ENCODE results near the gene GFRA1.

GFRA1 gene

DNA sequence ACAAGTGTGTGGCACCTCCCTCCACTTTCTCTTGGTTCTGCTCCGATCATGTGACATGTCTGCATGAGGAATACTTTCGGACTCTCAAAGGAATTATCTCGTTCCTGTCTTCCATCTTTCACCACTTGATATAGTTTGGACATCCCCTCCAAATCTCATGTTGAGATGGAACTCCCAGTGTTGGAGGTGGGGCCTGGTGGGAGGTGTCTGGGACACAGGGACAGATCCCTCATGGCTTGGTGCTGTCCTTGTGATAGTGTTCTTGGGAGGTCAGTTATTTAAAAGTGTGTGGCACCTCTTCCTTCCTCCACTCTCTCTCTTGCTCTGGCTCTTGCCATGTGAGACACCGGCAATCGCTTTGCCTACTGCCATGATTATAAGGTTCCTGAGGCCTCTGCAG lies 166.4 kb downstream of the GFRA1 start:
- ATAC-seq: no peak
- H3K4me1 Mint-ChIP-seq: no peaks in the 10 kb centered on the region

DNA sequence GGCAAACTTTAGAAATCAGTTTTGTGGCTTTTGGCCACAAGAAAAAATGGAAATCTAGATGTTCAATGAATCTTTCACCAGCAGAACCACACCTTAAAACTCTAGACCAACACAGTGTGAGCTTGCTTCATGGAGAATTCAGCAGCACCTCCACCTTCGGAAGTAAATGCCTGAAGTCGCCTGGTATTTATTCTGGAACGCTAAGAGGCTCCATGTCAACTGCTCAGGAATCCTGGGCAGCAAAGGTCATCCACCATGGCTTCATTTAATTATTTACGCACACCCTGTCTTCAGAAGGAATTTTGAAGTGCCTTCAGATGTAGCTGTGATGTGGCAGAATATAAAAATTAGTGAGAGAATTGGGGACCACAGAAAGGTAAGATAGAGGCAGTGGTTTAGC lies 167.7 kb downstream of the GFRA1 start:
- Mint-ChIP-seq H3K4me3 (no peak overlapping the region), H3K4me1 (no peaks in the 10 kb centered on the region), H3K27ac (no peak overlapping the region)

More for the DNA sequence above, 166.4 kb downstream of the GFRA1 start:
- no peak for DNase-seq (ENCODE audit: low spot score in 2 of 2)
- peaks cover 10% of the 10 kb centered on the region for H3K9me3 Mint-ChIP-seq
- no peak overlapping the region for H3K4me3 Mint-ChIP-seq
- no peak overlapping the region for H3K27ac Mint-ChIP-seq
- H3K36me3 Mint-ChIP-seq: no peaks in the 10 kb centered on the region

GRCh38 chr10:116104210-116104932 lies 168.6 kb downstream of the GFRA1 start:
- H3K4me3 Mint-ChIP-seq: no peak overlapping the region
- peaks cover 14% of the 10 kb centered on the region for H3K9me3 Mint-ChIP-seq
- no peak for ATAC-seq
- H3K36me3 Mint-ChIP-seq: no peaks in the 10 kb centered on the region
- H3K27ac Mint-ChIP-seq: no peak overlapping the region
- no peaks in the 10 kb centered on the region for H3K4me1 Mint-ChIP-seq
- no peak for DNase-seq (ENCODE audit: low spot score in 2 of 2)

More for the DNA sequence above, 167.7 kb downstream of the GFRA1 start:
- no peak for ATAC-seq
- H3K36me3 Mint-ChIP-seq: no peaks in the 10 kb centered on the region
- peaks cover 14% of the 10 kb centered on the region for H3K9me3 Mint-ChIP-seq
- DNase-seq (ENCODE audit: low spot score in 2 of 2): no peak

GRCh38 chr10:116103668-116104067 lies 169.3 kb downstream of the GFRA1 start:
- Mint-ChIP-seq H3K9me3 (peaks cover 14% of the 10 kb centered on the region), H3K4me3 (no peak overlapping the region), H3K36me3 (no peaks in the 10 kb centered on the region), H3K4me1 (no peaks in the 10 kb centered on the region), H3K27ac (no peak overlapping the region)
- no peak for ATAC-seq
- DNase-seq (ENCODE audit: low spot score in 2 of 2): no peak

DNA sequence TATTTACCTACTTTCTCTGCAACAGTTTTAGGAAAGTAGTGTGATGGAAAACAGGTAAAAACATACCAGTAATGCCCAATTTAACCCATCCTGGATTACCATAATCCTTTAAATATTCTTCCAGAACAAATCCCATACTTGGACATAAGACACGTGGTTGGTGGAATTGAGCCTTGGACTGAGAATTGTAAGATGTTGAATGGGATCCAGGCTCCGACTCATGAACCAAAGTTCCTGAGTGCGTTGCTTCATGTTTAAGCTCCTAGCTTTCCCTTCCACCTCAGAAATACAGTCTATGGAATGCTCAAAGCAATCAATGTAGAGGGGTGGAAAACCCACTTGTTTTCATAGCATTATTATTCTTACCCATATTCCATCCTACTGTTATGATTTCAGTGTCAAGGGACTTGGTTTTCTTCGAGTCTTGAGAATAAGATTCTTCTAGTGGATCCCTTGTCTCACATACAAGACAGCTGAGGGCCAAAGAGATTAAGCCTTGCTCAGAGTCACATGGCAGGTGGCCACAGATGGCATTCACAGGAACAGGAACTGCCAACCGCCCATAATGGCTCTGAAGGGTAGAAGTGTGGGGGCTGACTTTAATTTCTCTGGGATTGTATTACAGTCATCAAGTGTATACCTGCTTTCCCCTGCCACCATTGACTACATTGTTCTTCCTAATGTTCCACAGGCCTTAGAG lies 171.2 kb downstream of the GFRA1 start:
- no peak overlapping the region for H3K27ac Mint-ChIP-seq
- H3K9me3 Mint-ChIP-seq: peaks cover 12% of the 10 kb centered on the region
- no peaks in the 10 kb centered on the region for H3K36me3 Mint-ChIP-seq
- DNase-seq (ENCODE audit: low spot score in 2 of 2): no peak
- ATAC-seq: no peak
- no peak overlapping the region for H3K4me3 Mint-ChIP-seq
- no peaks in the 10 kb centered on the region for H3K4me1 Mint-ChIP-seq

DNA sequence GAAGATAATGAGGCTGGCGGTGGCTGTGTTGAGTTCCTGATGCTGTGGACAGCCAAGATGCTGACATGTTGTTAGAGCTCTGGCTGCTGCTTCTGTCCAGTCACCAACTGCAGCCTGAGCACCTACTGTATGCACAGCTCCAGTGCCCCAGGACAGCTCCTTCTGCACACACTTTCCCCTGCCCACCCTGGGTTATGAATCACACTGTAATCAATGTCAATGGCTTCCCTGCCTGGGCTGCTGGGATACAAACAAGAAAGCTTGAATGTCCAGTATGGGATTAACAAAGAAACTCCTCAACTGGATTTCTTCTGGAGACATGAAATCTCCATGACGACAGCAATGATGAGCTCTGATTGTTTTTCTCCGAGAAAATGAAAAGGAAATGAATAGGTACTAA lies 172.0 kb downstream of the GFRA1 start:
- Mint-ChIP-seq H3K4me1 (no peaks in the 10 kb centered on the region), H3K9me3 (peaks cover 13% of the 10 kb centered on the region), H3K27ac (no peak overlapping the region), H3K36me3 (no peaks in the 10 kb centered on the region), H3K4me3 (no peak overlapping the region)
- DNase-seq (ENCODE audit: low spot score in 2 of 2) (no peak), ATAC-seq (no peak)

DNA sequence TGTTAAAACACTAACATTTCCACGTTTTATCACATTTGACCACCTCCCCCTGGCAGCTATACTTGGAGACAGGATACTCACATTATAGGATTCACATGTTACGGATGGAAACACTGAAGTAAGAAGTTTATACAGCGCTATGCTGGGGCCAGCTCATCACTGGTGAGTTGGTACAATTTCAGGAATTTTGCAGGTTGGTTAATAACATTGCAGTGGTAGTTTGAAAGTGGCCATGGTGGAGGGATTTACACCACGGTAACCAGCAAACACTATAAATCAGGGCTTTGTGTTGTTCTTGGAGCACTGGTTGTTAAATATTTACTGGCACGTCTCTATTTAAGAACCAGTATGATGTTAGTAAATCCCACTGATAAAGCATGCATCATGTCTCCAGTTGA lies 174.0 kb downstream of the GFRA1 start:
- H3K27ac Mint-ChIP-seq: no peak overlapping the region
- no peak for ATAC-seq
- H3K9me3 Mint-ChIP-seq: peaks cover 11% of the 10 kb centered on the region
- H3K36me3 Mint-ChIP-seq: no peaks in the 10 kb centered on the region
- no peaks in the 10 kb centered on the region for H3K4me1 Mint-ChIP-seq
- H3K4me3 Mint-ChIP-seq: no peak overlapping the region
- DNase-seq (ENCODE audit: low spot score in 2 of 2): no peak

GRCh38 chr10:116098411-116099022 lies 174.5 kb downstream of the GFRA1 start:
- no peak overlapping the region for H3K4me3 Mint-ChIP-seq
- DNase-seq (ENCODE audit: low spot score in 2 of 2): no peak
- H3K4me1 Mint-ChIP-seq: no peaks in the 10 kb centered on the region
- H3K36me3 Mint-ChIP-seq: no peaks in the 10 kb centered on the region
- no peak for ATAC-seq
- H3K27ac Mint-ChIP-seq: no peak overlapping the region
- peaks cover 11% of the 10 kb centered on the region for H3K9me3 Mint-ChIP-seq

DNA sequence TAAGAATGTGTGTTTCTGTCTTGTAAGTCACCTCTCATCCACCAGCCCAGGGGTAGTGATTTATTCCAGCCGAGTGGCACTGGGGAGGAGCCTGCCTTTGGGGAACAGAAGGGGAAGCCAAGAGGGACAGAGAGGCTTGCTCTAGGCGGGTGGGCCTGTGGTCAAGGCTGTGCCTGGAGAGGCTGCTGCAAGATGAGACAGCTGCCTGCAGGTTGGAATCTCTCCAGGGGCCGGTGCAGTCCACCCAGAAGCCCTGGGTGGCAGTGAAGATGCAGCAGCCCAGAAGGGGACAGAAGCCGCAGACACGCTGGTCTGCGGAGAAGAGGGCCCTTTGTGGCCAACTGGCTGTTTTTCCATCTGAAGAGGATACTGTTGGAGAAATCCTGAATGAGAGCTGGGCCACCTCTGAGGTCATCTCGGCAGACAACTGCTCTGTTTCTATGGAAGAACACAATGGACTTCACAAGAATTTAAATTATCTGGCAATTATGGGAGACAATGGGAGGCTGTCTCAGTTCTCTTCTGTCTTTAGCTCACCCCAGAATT lies 175.7 kb downstream of the GFRA1 start:
- Mint-ChIP-seq H3K27ac (no peak overlapping the region), H3K36me3 (no peaks in the 10 kb centered on the region), H3K4me3 (no peak overlapping the region), H3K4me1 (no peaks in the 10 kb centered on the region), H3K9me3 (peaks cover 10% of the 10 kb centered on the region)
- ATAC-seq (no peak), DNase-seq (ENCODE audit: low spot score in 2 of 2) (no peak)

GRCh38 chr10:116096526-116096925 lies 176.5 kb downstream of the GFRA1 start:
- H3K9me3 Mint-ChIP-seq: peaks cover 8% of the 10 kb centered on the region

GRCh38 chr10:116094356-116094755 lies 178.7 kb downstream of the GFRA1 start:
- Mint-ChIP-seq H3K4me1 (no peaks in the 10 kb centered on the region), H3K36me3 (no peaks in the 10 kb centered on the region), H3K27ac (no peak overlapping the region), H3K9me3 (peaks cover 6% of the 10 kb centered on the region), H3K4me3 (no peak overlapping the region)
- ATAC-seq: no peak
- DNase-seq (ENCODE audit: low spot score in 2 of 2): no peak

More at GRCh38 chr10:116096526-116096925, 176.5 kb downstream of the GFRA1 start:
- H3K27ac Mint-ChIP-seq: no peak overlapping the region
- ATAC-seq (no peak), DNase-seq (ENCODE audit: low spot score in 2 of 2) (no peak)
- no peaks in the 10 kb centered on the region for H3K4me1 Mint-ChIP-seq
- no peak overlapping the region for H3K4me3 Mint-ChIP-seq
- H3K36me3 Mint-ChIP-seq: no peaks in the 10 kb centered on the region

DNA sequence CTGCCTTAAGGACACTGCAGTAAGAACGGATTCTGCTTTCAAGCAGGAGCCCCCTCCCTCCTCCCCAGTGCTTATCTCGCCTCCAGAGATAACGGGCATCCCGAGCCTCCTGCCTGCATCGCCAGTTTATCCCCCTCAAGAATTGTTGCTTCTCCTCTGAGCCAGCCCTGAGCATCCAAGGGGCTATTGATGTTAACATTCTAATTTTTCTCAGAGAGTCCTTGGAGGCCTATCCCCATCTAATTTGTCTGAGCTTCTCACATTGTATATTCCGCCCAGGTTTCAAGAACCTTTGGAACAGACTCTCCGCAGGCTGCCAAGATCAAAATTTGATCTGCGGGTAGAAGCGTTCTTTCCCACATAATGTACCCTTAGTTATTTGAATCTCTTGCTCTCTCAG lies 180.0 kb downstream of the GFRA1 start:
- ATAC-seq (no peak), DNase-seq (ENCODE audit: low spot score in 2 of 2) (no peak)
- no peaks in the 10 kb centered on the region for H3K36me3 Mint-ChIP-seq
- no peak overlapping the region for H3K27ac Mint-ChIP-seq
- no peaks in the 10 kb centered on the region for H3K4me1 Mint-ChIP-seq
- H3K9me3 Mint-ChIP-seq: peaks cover 6% of the 10 kb centered on the region
- no peak overlapping the region for H3K4me3 Mint-ChIP-seq

GRCh38 chr10:116088985-116089384 lies 184.0 kb downstream of the GFRA1 start:
- Mint-ChIP-seq H3K4me1 (no peaks in the 10 kb centered on the region), H3K36me3 (no peaks in the 10 kb centered on the region), H3K27ac (no peak overlapping the region), H3K9me3 (peaks cover 3% of the 10 kb centered on the region), H3K4me3 (no peak overlapping the region)
- no peak for DNase-seq (ENCODE audit: low spot score in 2 of 2)
- ATAC-seq: no peak

DNA sequence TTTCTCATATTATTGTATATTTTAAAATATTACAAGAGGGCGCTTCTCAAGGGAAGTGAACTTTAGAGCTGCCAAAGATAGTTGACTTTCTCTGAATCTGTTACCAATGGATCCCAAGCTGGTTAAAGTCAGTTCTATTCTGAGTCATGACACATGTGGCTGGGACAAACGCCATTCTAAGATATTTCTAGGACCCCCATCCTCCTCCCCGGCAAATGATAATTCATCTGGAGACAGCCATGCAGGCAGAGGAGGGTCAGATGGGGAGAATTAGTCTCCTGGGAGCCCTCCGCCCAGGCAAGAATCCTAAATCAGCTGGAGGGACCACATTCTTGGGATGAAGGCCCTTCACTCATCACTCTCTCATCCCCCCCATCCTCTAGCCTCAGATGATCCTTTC lies 187.7 kb downstream of the GFRA1 start:
- no peak overlapping the region for H3K27ac Mint-ChIP-seq
- no peak for ATAC-seq
- H3K36me3 Mint-ChIP-seq: no peaks in the 10 kb centered on the region
- no peaks in the 10 kb centered on the region for H3K4me1 Mint-ChIP-seq
- DNase-seq (ENCODE audit: low spot score in 2 of 2): no peak
- H3K4me3 Mint-ChIP-seq: no peak overlapping the region
- H3K9me3 Mint-ChIP-seq: no peaks in the 10 kb centered on the region

DNA sequence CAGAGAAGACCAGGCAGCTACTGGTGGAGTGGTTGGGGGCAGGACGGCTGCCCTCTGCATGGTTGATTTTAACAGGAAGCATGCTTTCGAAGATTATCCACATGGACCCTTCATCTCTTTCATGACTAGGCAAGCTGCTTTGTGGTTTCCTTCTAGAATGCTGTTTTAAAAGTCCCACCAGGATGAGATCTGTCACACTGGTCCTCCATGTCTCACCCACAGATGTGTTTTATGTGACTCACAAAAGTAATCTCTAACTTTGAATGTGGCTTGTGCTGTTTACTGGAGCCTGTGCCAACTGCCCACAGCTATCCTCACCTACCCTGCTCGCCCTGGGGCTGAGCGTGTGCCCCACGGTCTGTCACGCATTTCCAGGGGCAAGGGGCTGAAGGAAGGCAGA lies 188.8 kb downstream of the GFRA1 start:
- DNase-seq (ENCODE audit: low spot score in 2 of 2): no peak
- Mint-ChIP-seq H3K27ac (no peak overlapping the region), H3K9me3 (no peaks in the 10 kb centered on the region), H3K4me1 (no peaks in the 10 kb centered on the region), H3K4me3 (no peak overlapping the region), H3K36me3 (no peaks in the 10 kb centered on the region)
- ATAC-seq: no peak

Data from stimulated activated effector memory CD8-positive, alpha-beta T cell treated with anti-CD3 and anti-CD28 coated beads, Interleukin-12 subunit alpha, Interleukin-12 subunit beta, amount 100 ng/mL, for 72 hours (primary cell).